Amniotic stem cell (primary cell): ENCODE measurements around the gene DLEC1.
"Not testable (repeated sequence)": the region's sequence is repeated elsewhere in the genome, so short reads cannot be mapped to it uniquely, and the experiment has no call there.

Experiments used
- DNase-seq: peaks from one replicate; lab custom pipeline; 2025; lab: John Stamatoyannopoulos, UW

The DLEC1 gene

GRCh38 chr3:38120693-38121450 lies 81.9 kb downstream of the DLEC1 start:
- no peak for DNase-seq

DNA sequence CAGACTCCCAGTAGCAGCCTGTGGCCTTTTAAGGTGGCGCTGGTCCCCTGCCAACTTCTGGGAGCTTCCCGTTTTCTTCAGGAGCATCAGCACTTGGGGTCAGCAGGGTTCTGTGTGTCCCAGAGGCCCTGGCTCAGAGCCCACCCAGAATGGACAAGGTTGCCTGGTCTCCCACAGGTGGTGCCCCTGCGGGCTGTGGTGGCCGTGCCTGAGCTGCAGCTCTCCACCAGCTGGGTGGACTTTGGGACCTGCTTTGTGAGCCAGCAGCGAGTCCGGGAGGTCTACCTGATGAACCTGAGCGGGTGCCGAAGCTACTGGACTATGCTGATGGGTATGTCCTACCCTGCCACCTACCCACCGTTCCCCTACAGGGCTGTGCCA lies 82.4 kb downstream of the DLEC1 start:
- DNase-seq: no peak

- DNase-seq: no peak
Measured at GRCh38 chr3:38121832-38122461, 82.9 kb downstream of the DLEC1 start.

DNA sequence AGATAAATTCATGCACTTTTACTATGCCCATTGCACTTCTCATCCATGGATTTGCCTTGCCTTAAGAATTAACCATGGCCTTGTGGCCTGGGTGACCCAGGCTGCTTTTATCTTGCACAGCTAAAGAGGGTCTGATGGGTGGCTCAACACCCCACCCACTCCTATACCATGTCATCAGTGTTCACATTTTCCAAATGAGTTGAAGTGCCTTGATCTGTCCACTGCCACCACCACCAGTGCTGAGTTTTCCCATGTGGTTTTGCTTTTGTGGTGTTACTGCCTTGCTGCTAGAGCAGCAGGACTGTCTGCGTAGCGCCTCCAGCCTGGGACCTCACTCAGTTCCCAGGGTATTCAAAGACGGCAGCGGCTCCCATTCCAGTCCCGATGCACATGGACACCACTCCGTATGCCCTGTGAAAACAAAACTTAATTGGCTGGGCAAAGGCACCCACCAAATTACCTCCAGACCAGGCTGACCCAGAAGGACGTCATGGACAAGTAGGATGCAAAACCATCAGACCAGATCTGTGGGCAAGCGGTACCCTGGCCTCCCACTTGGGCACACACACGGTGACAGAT lies 83.8 kb downstream of the DLEC1 start:
- DNase-seq: no peak

DNA sequence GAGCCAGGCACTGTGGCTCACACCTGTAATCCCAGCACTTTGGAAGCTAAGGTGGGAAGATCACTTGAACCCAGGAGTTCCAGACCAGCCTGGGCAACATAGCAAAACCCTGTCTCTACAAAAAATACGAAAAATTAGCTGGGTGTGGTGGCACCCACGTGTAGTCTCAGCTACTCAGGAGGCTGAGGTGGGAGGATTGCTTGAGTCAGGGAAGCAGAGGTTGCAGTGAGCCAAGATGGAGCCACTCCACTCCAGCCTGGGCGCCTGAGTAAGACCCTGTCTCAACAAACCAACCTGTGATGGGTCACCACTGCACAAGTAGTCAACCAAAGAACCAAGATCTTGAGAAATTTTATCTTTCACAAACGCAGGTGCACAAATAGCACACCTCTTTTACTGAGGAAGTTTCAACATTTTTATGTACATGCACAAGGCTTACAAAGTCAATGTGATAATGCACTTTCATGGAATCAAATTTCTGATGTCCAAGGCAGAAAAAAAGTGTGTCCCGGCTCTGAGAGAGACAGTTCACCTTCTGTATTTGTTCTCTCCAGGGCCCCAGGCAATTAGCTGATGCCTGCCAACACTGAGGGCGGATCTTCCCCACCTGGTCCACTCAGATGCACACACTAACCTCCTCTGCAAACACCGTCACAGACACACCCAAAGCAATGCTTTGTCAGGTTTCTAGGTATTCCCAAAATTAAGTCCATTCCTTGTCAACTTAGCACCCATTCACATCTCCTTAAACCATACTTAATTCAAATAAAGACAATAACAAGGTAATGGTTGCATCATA lies 85.5 kb downstream of the DLEC1 start:
- no peak for DNase-seq

DNA sequence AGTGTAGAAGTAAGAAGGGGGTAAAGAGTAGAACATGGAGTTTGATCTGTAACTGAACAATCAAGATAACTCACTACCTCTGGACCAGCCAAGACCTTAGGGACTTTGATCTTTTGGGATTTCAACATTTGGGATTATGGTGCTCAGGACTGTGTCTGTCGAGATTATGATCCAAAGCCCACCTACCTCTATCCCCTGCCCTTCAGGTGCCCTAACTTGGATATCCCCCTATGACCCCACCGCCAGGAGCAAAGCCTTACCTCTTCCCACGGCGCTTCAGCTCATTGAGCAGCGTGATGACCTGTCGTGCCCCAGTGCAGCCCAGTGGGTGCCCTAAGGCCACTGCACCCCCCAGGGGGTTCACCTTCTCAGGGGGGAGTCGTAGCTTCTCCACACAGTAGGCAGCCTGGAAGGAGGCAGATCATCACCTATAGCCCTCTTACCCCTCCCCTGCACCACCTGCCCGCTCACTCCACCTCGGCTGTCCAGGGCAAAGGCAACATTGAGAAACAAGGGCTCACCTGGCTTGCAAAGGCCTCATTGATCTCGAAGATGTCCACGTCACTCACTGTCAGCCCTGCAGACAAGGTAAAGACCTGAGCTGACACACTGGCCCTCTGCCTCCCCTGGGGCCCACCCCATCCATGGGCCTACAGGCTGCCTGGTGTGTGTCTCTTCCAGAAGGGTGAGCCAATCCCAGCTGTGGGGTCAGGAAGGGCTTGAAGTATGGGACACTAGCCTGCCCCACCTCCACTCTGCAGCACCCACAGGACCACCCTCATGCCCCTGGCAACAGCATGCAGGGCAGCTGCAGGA lies 86.5 kb downstream of the DLEC1 start:
- DNase-seq: no peak

DNA sequence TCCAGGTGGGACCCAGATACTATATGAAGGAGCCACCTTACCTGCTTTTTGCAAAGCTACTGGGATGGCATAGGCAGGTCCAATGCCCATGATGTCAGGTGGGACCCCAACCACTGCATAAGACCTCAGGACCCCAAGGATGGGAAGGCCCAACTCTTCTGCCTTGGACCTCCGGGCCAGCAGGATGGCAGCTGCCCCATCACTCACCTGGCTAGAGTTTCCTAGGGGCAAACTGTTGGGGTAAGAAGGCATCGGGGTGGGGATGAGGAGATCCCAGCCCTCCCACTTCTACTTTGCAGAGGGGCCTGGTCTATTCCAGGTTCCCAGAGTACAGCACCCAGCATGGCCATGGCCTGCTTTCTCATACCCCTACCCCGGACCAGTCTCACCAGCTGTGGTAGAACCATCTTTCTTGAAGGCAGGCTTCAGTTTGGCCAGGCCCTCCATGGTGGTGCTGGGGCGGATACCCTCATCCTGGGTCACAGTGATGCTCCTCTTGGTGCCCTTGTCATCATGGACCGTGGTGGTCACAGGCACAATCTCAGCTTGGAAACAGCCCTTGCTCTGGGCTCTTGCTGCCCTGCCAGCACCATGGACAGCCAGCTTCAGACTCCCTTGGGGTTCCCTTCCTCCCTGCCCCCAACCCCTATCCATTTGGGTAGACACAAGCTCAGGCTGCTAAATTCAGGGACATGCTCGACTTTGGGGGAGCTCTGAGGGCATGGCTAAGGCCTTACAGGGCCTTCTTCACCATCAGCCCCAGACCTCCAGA lies 87.3 kb downstream of the DLEC1 start:
- no peak for DNase-seq

DNA sequence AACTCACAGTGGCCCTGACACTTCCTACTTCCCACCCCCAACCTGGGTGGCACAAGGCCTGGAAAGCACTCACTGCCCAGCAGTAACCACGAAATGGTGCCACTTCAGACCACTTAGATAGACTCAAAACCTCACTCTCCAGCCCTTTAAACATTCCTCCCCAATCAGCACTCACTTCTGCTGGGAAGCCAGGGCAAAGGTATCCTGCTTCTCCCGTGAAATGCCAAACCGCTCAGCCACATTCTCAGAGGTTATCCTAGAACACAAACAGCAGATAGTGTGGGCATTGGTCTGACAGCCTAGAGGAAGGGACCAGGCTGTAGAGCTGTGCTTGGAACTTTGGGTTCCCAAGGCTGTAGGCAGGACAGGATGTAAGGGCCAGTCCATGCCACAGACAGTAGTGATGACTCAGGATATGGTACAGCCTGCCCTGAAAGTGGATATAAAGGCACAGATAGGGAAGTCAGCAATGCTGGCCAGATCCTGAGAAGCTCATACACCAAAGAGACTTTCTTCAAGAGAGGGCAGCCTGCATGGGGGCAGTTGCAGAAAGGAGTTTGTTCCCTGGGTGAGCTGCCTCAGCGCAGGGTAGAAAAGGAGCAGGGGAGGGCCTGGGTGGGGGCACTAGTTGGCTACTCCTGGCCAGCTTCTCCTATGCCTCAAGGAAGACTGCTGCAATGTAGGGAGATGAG lies 88.7 kb downstream of the DLEC1 start:
- no peak for DNase-seq

GRCh38 chr3:38128303-38128655 lies 89.3 kb downstream of the DLEC1 start:
- DNase-seq: no peak

GRCh38 chr3:38129058-38129457 lies 90.0 kb downstream of the DLEC1 start:
- no peak for DNase-seq

DNA sequence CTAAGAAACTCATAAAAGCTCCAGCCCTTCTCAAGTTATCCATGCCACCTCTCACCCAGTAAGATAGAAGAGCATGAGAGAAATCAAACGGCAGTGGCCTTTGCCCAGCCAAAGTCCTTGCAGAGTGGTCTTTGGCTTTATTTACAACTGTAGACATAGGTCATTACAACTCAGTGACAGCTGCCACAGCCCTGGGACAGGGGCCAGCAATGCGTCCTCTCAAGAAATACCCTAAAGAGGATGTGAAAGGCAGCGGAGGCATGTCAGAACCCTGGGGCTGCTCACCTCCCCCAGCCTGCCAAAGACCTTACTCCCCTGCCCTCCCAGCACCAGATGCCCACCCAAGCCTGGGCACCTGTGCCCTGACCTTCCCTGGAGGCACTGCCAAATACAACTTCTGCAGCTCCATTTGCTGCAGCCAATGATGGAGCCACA lies 91.6 kb downstream of the DLEC1 start:
- DNase-seq: no peak

DNA sequence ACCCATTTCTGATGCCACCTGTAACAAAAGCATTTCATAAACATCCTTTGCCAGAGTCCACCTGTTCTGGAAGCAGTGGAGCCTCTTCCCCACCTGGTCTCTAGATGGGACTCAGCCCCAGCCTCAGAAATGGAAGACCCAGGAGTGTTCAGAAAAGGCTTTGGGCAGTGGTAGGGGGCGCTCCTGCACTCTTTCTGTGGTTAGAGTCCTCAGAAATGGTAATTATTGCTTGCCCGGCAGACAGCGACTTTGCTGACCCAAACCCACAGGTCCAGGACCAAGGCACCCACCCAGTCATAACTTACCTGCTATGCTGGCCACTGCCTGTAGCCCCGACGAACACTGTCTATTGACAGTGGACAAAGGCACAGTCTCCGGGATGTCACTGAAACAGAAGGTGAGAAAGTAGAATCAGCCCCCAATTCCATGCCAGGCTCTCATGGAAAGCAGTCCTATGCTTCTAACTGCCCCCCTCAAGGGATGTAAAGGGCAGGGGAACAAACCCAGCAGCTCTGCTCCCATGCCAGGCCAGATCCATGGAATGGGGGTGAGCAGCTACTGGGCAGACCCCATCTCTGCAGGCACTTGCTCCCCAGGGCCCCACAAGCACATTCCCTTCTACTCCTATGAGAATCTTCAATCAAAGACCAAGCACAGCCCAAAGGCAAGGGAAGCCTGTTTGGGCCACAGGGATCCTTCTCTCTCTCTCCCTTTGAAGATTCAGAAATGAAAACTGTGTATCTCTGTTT lies 92.8 kb downstream of the DLEC1 start:
- DNase-seq: no peak

DNA sequence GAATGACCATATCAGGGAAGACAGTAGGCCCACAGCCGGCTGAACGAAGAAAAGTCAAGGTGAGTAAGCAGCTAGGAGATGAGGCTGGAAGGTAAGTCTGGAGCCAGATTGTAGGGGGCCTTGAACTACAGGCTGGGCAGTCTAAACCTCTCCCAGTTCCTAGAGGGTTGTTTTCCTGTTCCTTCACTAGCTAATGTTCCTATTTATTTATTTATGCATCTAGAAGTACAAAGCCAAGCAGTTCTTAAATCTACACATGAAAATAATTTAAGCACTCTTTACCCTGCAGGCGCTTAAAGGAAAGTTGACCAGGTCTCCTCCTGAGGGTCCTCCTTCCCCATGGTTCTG lies 94.2 kb downstream of the DLEC1 start:
- no peak for DNase-seq

GRCh38 chr3:38133557-38134405 lies 94.8 kb downstream of the DLEC1 start:
- no peak for DNase-seq

DNA sequence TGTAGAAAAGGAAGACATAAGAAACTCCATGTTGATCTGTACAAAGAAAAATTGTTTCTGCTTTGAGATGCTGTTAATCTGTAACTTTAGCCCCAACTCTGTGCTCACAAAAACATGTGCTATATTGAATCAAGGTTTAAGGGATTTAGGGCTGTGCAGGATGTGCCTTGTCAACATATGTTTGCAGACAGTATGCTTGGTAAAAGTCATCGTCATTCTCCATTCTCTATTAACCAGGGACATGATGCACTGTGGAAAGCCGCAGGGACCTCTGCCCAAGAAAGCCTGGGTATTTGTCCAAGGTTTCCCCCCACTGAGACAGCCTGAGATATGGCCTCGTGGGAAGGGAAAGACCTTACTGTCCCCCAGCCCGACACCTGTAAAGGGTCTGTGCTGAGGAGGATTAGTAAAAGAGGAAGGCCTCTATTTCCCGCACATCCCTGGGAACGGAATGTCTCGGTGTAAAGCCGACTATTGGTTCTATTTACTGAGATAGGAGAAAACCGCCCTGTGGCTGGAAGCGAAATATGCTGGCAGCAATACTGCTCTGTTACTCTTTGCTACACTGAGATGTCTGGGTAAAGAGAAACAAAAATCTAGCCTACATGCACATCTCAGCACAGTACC lies 95.6 kb downstream of the DLEC1 start:
- DNase-seq: not testable (repeated sequence)

GRCh38 chr3:38135621-38136277 lies 96.7 kb downstream of the DLEC1 start:
- not testable (repeated sequence) for DNase-seq

DNA sequence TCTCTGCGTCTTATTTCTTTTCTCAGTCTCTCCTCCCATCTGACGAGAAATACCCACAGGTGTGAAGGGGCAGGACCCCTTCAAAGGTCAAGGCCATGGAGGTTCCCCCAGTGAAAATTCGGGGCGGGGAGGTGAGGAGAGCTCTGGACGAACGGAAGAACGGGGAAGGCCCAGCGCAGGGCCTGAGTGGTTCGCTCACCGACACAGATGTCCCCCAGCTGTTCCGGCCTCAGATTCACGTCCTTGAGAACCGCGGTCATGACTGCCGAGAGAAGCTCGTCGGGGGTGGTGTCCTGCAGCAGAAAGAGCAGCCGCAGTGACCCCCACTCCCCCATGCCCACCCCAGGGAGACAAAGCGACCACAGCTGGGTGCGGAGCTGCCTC lies 97.4 kb downstream of the DLEC1 start:
- no peak for DNase-seq
